Neural cell (in vitro differentiated cells): Measurements from ENCODE around the gene CLBA1. TPM values are rescaled to one million over a fixed set of nuclear protein-coding genes. Genes with fewer than 3 reads are reported as not detected.

Source experiments
- H2AFZ ChIP-seq: fragments of 200-600, 300-800 bp; sonication (generic), shearing (Covaris generic); 2 replicates; pipeline ENCODE4 v1.6.0; 2014; ENCODE audit warnings: low read depth, mild to moderate bottlenecking, antibody characterized with exemption, low read length, moderate library complexity
- H3F3A ChIP-seq: fragments of 200-600 bp; shearing (Covaris generic); 2 replicates; pipeline ENCODE4 v1.6.1; 2016; ENCODE audit warnings: mild to moderate bottlenecking, moderate library complexity, mixed read lengths, antibody characterized with exemption, low read length; ENCODE audit not compliant: insufficient read depth, poor library complexity, severe bottlenecking
- H3K27ac ChIP-seq: fragments of 200-600, 300-800 bp; sonication (generic), shearing (Covaris generic); 2 replicates; pipeline ENCODE4 v1.5.1; 2014; ENCODE audit warnings: mild to moderate bottlenecking, low read length, moderate library complexity
- H3K27me3 ChIP-seq: fragments of 300-800, 200-600 bp; sonication (generic), shearing (Covaris generic); 2 replicates; pipeline ENCODE4 v1.6.0; 2014; ENCODE audit warnings: mild to moderate bottlenecking, low read depth, low read length, moderate library complexity; ENCODE audit not compliant: insufficient read depth
- H3K36me3 ChIP-seq: fragments of 300-800, 200-600 bp; sonication (generic), shearing (Covaris generic); 2 replicates; pipeline ENCODE4 v1.5.1; 2014; ENCODE audit warnings: mild to moderate bottlenecking, antibody characterized with exemption, low read length, moderate library complexity; ENCODE audit not compliant: insufficient read depth
- H3K4me2 ChIP-seq: fragments of 300-800, 200-600 bp; sonication (generic), shearing (Covaris generic); 2 replicates; pipeline ENCODE4 v1.6.0; 2014; ENCODE audit warnings: mild to moderate bottlenecking, low read length
- H3K4me3 ChIP-seq: fragments of 300-800, 200-600 bp; sonication (generic), shearing (Covaris generic); 2 replicates; pipeline ENCODE4 v1.5.1; 2014; ENCODE audit warnings: mild to moderate bottlenecking, low read length, moderate library complexity
- H3K79me2 ChIP-seq: fragments of 200-600 bp; shearing (Covaris generic); replicated peaks from 2 replicates; pipeline ENCODE4 v1.6.0; 2014; ENCODE audit warnings: mild to moderate bottlenecking, low read length, moderate library complexity; ENCODE audit not compliant: insufficient read depth
- H3K9ac ChIP-seq: fragments of 300-800, 200-600 bp; sonication (generic), shearing (Covaris generic); 2 replicates; pipeline ENCODE4 v1.6.1; 2016; ENCODE audit warnings: mild to moderate bottlenecking, low read length, mixed read lengths
- H3K9me2 ChIP-seq: fragments of 200-600 bp; shearing (Covaris generic); 2 replicates; pipeline ENCODE4 v1.6.1; 2016; ENCODE audit warnings: mild to moderate bottlenecking, low read length, mixed read lengths; ENCODE audit not compliant: insufficient read depth
- H3K9me3 ChIP-seq: fragments of 200-600, 300-800 bp; sonication (generic), shearing (Covaris generic); 2 replicates; pipeline ENCODE4 v1.6.1; 2016; ENCODE audit warnings: mild to moderate bottlenecking, mixed run types, low read length, moderate library complexity, mixed read lengths
- H4K20me1 ChIP-seq: fragments of 200-600 bp; shearing (Covaris generic); 2 replicates; pipeline ENCODE4 v1.6.1; 2016; ENCODE audit warnings: mild to moderate bottlenecking, mixed run types; ENCODE audit not compliant: insufficient read depth
- EP300 ChIP-seq: fragments of 450-650 bp; conservative IDR thresholded peaks from 2 replicates; pipeline ENCODE4 v1.6.1; 2014; ENCODE audit warnings: antibody characterized with exemption, mild to moderate bottlenecking, moderate library complexity; ENCODE audit not compliant: poor library complexity, severe bottlenecking
- EZH2 ChIP-seq: fragments of 200-600, 300-800 bp; shearing (Covaris generic), sonication (generic); IDR thresholded peaks from 2 replicates; pipeline ENCODE4 v1.6.1; 2014; ENCODE audit warnings: antibody characterized with exemption, low read length, borderline replicate concordance, mild to moderate bottlenecking; ENCODE audit not compliant: insufficient read depth, poor library complexity, severe bottlenecking
- MXI1 ChIP-seq: fragments of 450-650 bp; conservative IDR thresholded peaks from 2 replicates; pipeline ENCODE4 v1.6.1; 2014; ENCODE audit warnings: antibody characterized with exemption, mild to moderate bottlenecking; ENCODE audit not compliant: poor library complexity, severe bottlenecking
- POLR2AphosphoS5 ChIP-seq: IDR thresholded peaks from 2 replicates; pipeline ENCODE4 v1.6.1; 2012
- RAD21 ChIP-seq: fragments of 450-650 bp; conservative IDR thresholded peaks from 2 replicates; pipeline ENCODE4 v1.6.1; 2014; ENCODE audit warnings: antibody characterized with exemption, mild to moderate bottlenecking, moderate library complexity
- SMC3 ChIP-seq: fragments of 450-650 bp; conservative IDR thresholded peaks from 2 replicates; pipeline ENCODE4 v1.6.1; 2014; ENCODE audit warnings: antibody characterized with exemption, mild to moderate bottlenecking, moderate library complexity; ENCODE audit not compliant: poor library complexity
- TAF1 ChIP-seq: IDR thresholded peaks from 2 replicates; pipeline ENCODE4 v1.6.1; 2012; ENCODE audit warnings: low read depth
- polyA plus RNA-seq: library from polyadenylated mRNA; depleted of rRNA; stranded (reverse); fragments of >200 nt; gene quantifications from 2 replicates; pipeline ENCODE4 v1.2.3, GENCODE V29; 2014
- TF ChIP-seq, protein P1 (sequence below): fragments of 450-650 bp; IDR thresholded peaks from 2 replicates; pipeline ENCODE4 v1.5.1; 2014; ENCODE audit warnings: antibody characterized with exemption, mild to moderate bottlenecking, moderate library complexity; ENCODE audit not compliant: poor library complexity, severe bottlenecking
- TF ChIP-seq, protein P2 (sequence below): IDR thresholded peaks from 2 replicates; pipeline ENCODE4 v1.6.1; 2012; ENCODE audit warnings: borderline replicate concordance

The CLBA1 gene
- polyA plus RNA-seq, 1 donor from 2014 or later, result 27.8 TPM

DNA sequence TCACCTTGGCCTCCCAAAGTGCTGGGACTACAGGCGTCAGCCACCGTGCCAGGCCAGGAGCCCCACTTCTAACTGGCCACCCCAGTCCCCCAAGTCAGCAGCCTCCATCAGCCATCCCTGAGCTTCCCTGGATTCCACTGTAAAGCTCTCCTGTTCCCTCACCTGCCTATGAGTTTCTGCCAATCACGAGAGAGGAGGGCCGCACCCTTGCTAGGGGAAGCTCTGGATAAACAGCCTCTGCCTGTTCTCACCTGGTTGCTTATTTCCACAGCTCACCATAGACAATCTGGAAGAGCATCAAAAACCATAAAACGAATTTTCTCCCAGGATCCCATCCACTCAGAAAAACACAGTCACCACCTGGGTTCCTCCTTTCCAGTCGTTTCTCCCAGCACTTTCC, 30.3 kb downstream of the CLBA1 start:
- Histone ChIP-seq H3K27me3 (no peaks in the 10 kb centered on the region), H2AFZ (no peak overlapping the region), H3K27ac (no peak overlapping the region), H3K4me3 (no peak overlapping the region), H3K79me2 (peaks cover 71% of the 10 kb centered on the region), H3K36me3 (no peaks in the 10 kb centered on the region), H3K4me2 (no peak overlapping the region), H3K9me2 (no peaks in the 10 kb centered on the region), H3K9me3 (no peaks in the 10 kb centered on the region), H3F3A (no peaks in the 10 kb centered on the region), H4K20me1 (no peaks in the 10 kb centered on the region), H3K9ac (no peak overlapping the region)
- no peak for TF ChIP-seq POLR2AphosphoS5
- no peak for TF ChIP-seq MXI1
- TF ChIP-seq, protein P1, sequence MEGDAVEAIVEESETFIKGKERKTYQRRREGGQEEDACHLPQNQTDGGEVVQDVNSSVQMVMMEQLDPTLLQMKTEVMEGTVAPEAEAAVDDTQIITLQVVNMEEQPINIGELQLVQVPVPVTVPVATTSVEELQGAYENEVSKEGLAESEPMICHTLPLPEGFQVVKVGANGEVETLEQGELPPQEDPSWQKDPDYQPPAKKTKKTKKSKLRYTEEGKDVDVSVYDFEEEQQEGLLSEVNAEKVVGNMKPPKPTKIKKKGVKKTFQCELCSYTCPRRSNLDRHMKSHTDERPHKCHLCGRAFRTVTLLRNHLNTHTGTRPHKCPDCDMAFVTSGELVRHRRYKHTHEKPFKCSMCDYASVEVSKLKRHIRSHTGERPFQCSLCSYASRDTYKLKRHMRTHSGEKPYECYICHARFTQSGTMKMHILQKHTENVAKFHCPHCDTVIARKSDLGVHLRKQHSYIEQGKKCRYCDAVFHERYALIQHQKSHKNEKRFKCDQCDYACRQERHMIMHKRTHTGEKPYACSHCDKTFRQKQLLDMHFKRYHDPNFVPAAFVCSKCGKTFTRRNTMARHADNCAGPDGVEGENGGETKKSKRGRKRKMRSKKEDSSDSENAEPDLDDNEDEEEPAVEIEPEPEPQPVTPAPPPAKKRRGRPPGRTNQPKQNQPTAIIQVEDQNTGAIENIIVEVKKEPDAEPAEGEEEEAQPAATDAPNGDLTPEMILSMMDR, result no peak
- no peak for TF ChIP-seq TAF1
- TF ChIP-seq EP300, result no peak
- TF ChIP-seq, protein P2, sequence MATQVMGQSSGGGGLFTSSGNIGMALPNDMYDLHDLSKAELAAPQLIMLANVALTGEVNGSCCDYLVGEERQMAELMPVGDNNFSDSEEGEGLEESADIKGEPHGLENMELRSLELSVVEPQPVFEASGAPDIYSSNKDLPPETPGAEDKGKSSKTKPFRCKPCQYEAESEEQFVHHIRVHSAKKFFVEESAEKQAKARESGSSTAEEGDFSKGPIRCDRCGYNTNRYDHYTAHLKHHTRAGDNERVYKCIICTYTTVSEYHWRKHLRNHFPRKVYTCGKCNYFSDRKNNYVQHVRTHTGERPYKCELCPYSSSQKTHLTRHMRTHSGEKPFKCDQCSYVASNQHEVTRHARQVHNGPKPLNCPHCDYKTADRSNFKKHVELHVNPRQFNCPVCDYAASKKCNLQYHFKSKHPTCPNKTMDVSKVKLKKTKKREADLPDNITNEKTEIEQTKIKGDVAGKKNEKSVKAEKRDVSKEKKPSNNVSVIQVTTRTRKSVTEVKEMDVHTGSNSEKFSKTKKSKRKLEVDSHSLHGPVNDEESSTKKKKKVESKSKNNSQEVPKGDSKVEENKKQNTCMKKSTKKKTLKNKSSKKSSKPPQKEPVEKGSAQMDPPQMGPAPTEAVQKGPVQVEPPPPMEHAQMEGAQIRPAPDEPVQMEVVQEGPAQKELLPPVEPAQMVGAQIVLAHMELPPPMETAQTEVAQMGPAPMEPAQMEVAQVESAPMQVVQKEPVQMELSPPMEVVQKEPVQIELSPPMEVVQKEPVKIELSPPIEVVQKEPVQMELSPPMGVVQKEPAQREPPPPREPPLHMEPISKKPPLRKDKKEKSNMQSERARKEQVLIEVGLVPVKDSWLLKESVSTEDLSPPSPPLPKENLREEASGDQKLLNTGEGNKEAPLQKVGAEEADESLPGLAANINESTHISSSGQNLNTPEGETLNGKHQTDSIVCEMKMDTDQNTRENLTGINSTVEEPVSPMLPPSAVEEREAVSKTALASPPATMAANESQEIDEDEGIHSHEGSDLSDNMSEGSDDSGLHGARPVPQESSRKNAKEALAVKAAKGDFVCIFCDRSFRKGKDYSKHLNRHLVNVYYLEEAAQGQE, result no peak
- TF ChIP-seq RAD21, result no peak
- no peak for TF ChIP-seq SMC3
- TF ChIP-seq EZH2, result no peak

DNA sequence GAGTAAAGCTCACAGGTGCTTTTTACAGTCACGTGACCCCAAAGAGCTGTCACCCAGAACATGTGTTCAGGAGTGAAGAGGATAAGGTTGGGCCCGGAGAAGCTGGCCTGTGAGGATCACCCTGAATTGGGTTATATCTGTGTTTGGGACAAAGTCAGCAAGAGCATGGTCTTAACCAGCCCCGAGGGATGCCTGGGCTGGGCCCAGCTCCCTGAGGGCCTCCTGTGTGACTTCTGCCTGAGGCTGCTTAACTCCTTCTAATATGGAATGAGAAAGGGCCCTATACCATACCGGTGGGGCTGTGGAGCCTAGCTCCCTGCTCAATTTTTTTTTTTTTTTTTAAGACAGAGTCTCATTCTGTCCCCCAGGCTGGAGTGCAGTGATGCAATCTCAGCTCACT, 32.8 kb downstream of the CLBA1 start:
- H3F3A ChIP-seq, result peaks cover 6% of the 10 kb centered on the region
- no peak overlapping the region for H3K4me3 ChIP-seq
- H3K36me3 ChIP-seq, result no peaks in the 10 kb centered on the region
- H3K27me3 ChIP-seq, result no peaks in the 10 kb centered on the region
- TF ChIP-seq EZH2, result no peak
- TF ChIP-seq POLR2AphosphoS5, result no peak
- TF ChIP-seq, protein P1, result no peak
- no peak for TF ChIP-seq TAF1
- TF ChIP-seq EP300, result no peak
- TF ChIP-seq, protein P2, result no peak
- no peak for TF ChIP-seq RAD21
- TF ChIP-seq SMC3, result no peak
- no peak for TF ChIP-seq MXI1
- no peak overlapping the region for H2AFZ ChIP-seq
- H3K9me2 ChIP-seq, result no peaks in the 10 kb centered on the region
- no peak overlapping the region for H3K9ac ChIP-seq
- H3K27ac ChIP-seq, result no peak overlapping the region
- no peaks in the 10 kb centered on the region for H3K9me3 ChIP-seq
- H4K20me1 ChIP-seq, result no peaks in the 10 kb centered on the region
- no peak overlapping the region for H3K4me2 ChIP-seq
- H3K79me2 ChIP-seq, result peaks cover 60% of the 10 kb centered on the region
